ENCODE measurements around the gene ANO2.

- TF ChIP-seq CTCF (IDR thresholded peaks at IDR 0.05), result no peak
- no peak for TF ChIP-seq POLR2A (IDR thresholded peaks at IDR 0.05)
These were observed 371.7 kb downstream of the ANO2 start for GRCh38 chr12:5573390-5573789.

Data from uterus (tissue), 2 donors.